Liver (tissue), 9 donors: ENCODE measurements around the gene GTF2F2. TPM values are rescaled to one million over a fixed set of nuclear protein-coding genes. Genes with fewer than 3 reads are reported as not detected.

Experiments
- DNase-seq: peaks from one replicate; pipeline ENCODE4 v3.0.0-alpha.2; 2017; ENCODE audit warnings: low spot score
- H3K27ac ChIP-seq, 2 donors: one replicate each; pipeline ENCODE4 v1.7.0; 2013; ENCODE audit warnings: inconsistent platforms in 2 of 2, low read length in 2 of 2, control low read depth in 1 of 2, low read depth in 1 of 2, mild to moderate bottlenecking in 1 of 2
- H3K27me3 ChIP-seq, 4 donors: one replicate each; pipeline versions ENCODE4 v1.6.1 to v1.7.0; 2013; ENCODE audit warnings: low read length in 3 of 4, inconsistent platforms in 1 of 4, mild to moderate bottlenecking in 1 of 4, moderate library complexity in 1 of 4; ENCODE audit not compliant: control insufficient read depth in 4 of 4, insufficient read depth in 4 of 4
- H3K36me3 ChIP-seq, 4 donors: one replicate each; pipeline versions ENCODE4 v1.6.1 to v1.7.0; 2013; ENCODE audit warnings: low read length in 3 of 4, mild to moderate bottlenecking in 3 of 4, low read depth in 1 of 4, moderate library complexity in 1 of 4; ENCODE audit not compliant: control insufficient read depth in 4 of 4, insufficient read depth in 3 of 4
- H3K4me1 ChIP-seq, 4 donors: one replicate each; pipeline versions ENCODE4 v1.6.1 to v1.7.0; 2013; ENCODE audit warnings: low read length in 3 of 4, mild to moderate bottlenecking in 3 of 4, moderate library complexity in 1 of 4; ENCODE audit not compliant: control insufficient read depth in 4 of 4, insufficient read depth in 4 of 4
- H3K4me3 ChIP-seq, 3 donors: one replicate each; pipeline versions ENCODE4 v1.6.1 to v1.7.0; 2013; ENCODE audit warnings: low read length in 3 of 3, control low read depth in 1 of 3, low read depth in 1 of 3, mild to moderate bottlenecking in 1 of 3
- H3K9ac ChIP-seq, 2 donors: one replicate each; pipeline ENCODE4 v1.7.0; 2013; ENCODE audit warnings: low read length in 2 of 2, mild to moderate bottlenecking in 2 of 2, moderate library complexity in 2 of 2, control low read depth in 1 of 2, low read depth in 1 of 2
- H3K9me3 ChIP-seq, 4 donors: one replicate each; pipeline versions ENCODE4 v1.6.1 to v1.7.0; 2013; ENCODE audit warnings: low read length in 3 of 4; ENCODE audit not compliant: control insufficient read depth in 4 of 4
- ATF3 ChIP-seq: IDR thresholded peaks from 2 replicates; pipeline ENCODE4 v1.6.1; 2016; ENCODE audit warnings: antibody characterized with exemption
- CTCF ChIP-seq: fragments of 150-350 bp; IDR thresholded peaks from 2 replicates; pipeline ENCODE4 v1.5.1; 2017; ENCODE audit warnings: improper control_type of control experiment, low read depth, low read length; ENCODE audit not compliant: missing input control
- EGR1 ChIP-seq, 2 donors: IDR thresholded peaks; 2 replicates each; pipeline ENCODE4 v1.6.1; 2016 to 2018; ENCODE audit warnings: antibody characterized with exemption in 2 of 2, low read depth in 2 of 2
- FOXA1 ChIP-seq: IDR thresholded peaks from 2 replicates; pipeline ENCODE4 v1.6.1; 2016; ENCODE audit warnings: antibody characterized with exemption
- FOXA2 ChIP-seq: IDR thresholded peaks from 2 replicates; pipeline ENCODE4 v1.6.1; 2016; ENCODE audit warnings: antibody characterized with exemption
- GABPA ChIP-seq, 2 donors: IDR thresholded peaks in 1 of 2; conservative IDR thresholded peaks in 1 of 2; 2 replicates each; pipeline ENCODE4 v1.6.1; 2016; ENCODE audit warnings: antibody characterized with exemption in 2 of 2, mild to moderate bottlenecking in 1 of 2, moderate library complexity in 1 of 2
- HNF4A ChIP-seq, 2 donors: conservative IDR thresholded peaks; 2 replicates each; pipeline ENCODE4 v1.6.1; 2016; ENCODE audit warnings: antibody characterized with exemption in 2 of 2, mild to moderate bottlenecking in 2 of 2
- MAX ChIP-seq: IDR thresholded peaks from 2 replicates; pipeline ENCODE4 v1.6.1; 2016; ENCODE audit warnings: antibody characterized with exemption
- NR2F2 ChIP-seq: IDR thresholded peaks from 2 replicates; pipeline ENCODE4 v1.6.1; 2016; ENCODE audit warnings: antibody characterized with exemption
- RAD21 ChIP-seq, 2 donors: IDR thresholded peaks; 2 replicates each; pipeline ENCODE4 v1.6.1; 2016; ENCODE audit warnings: antibody characterized with exemption in 2 of 2, mild to moderate bottlenecking in 2 of 2
- REST ChIP-seq: IDR thresholded peaks from 2 replicates; pipeline ENCODE4 v1.6.1; 2016; ENCODE audit warnings: antibody characterized with exemption, mild to moderate bottlenecking
- SP1 ChIP-seq: IDR thresholded peaks from 2 replicates; pipeline ENCODE4 v1.6.1; 2018; ENCODE audit warnings: antibody characterized with exemption, mild to moderate bottlenecking
- YY1 ChIP-seq: IDR thresholded peaks from 2 replicates; pipeline ENCODE4 v1.6.1; 2016; ENCODE audit warnings: antibody characterized with exemption, mild to moderate bottlenecking
- ZBTB33 ChIP-seq: IDR thresholded peaks from 2 replicates; pipeline ENCODE4 v1.6.1; 2016; ENCODE audit warnings: antibody characterized with exemption
- WGBS: extraction: QIAGEN DNeasy Blood & Tissue Kit; methylation state at CpG from one replicate; pipeline ENCODE4 v1.1.7; 2013; 5-methylcytosine and 5-hydroxymethylcytosine counted together
- polyA plus RNA-seq, 2 donors: library from polyadenylated mRNA; stranded (reverse) in 1 of 2; unstranded in 1 of 2; fragments of 200-250 nt in 1 of 2; fragments of >200 nt in 1 of 2; fragmentation: Nextera tagmentation in 1 of 2; extraction: Ambion mirVana in 1 of 2; gene quantifications; one replicate each; pipeline versions ENCODE4 v1.2.1 to v1.2.3, GENCODE V29; 2013 to 2015
- total RNA-seq, 2 donors: library from RNA; depleted of rRNA; stranded (reverse); fragments of >200 nt; gene quantifications; one replicate each; pipeline ENCODE4 v1.2.3, GENCODE V29; 2014
- donor health status: healthy.
- donor health status: healthy.
- donor health status: healthy.
- donor health status: healthy.
- donor health status: healthy.

Gene GTF2F2
- total and polyA plus RNA-seq, 4 donors, result 6.0 to 8.5 (median 7.3) TPM

GRCh38 chr13:45108716-45109101 is 11.6 kb upstream of the GTF2F2 start:
- Histone ChIP-seq H3K9me3 (no peaks in the 10 kb centered on the region), H3K27me3 (no peaks in the 10 kb centered on the region), H3K36me3 (no peaks in the 10 kb centered on the region), H3K27ac (no peak overlapping the region), H3K9ac (no peak overlapping the region), H3K4me3 (no peak overlapping the region), H3K4me1 (peaks cover 0 to 2% (median under 1%) of the 10 kb centered on the region in 4 donors)
- WGBS, result 51% methylated on average over 11 of the region's 11 CpGs
- TF ChIP-seq HNF4A (conservative IDR thresholded peaks at IDR 0.05), result no peak
- no peak for TF ChIP-seq MAX
- TF ChIP-seq YY1, result no peak
- TF ChIP-seq EGR1 (IDR thresholded peaks at IDR 0.05; ENCODE audit: low read depth in 2 of 2), result no peak
- TF ChIP-seq NR2F2, result no peak
- no peak for TF ChIP-seq ZBTB33
- TF ChIP-seq FOXA2, result no peak
- DNase-seq, result no peak

- Histone ChIP-seq H3K9me3 (no peaks in the 10 kb centered on the region), H3K4me3 (no peak overlapping the region), H3K27ac (no peak overlapping the region), H3K27me3 (no peaks in the 10 kb centered on the region), H3K4me1 (peaks cover 0 to 2% (median under 1%) of the 10 kb centered on the region in 4 donors), H3K9ac (no peak overlapping the region), H3K36me3 (no peaks in the 10 kb centered on the region)
- 89% methylated on average over 5 of the region's 5 CpGs for WGBS
- TF ChIP-seq YY1 (no peak), FOXA1 (no peak), REST (no peak), FOXA2 (no peak), MAX (no peak), ZBTB33 (no peak), ATF3 (no peak), CTCF (no peak), GABPA (IDR thresholded peaks at IDR 0.05 in 1 of 2, conservative IDR thresholded peaks at IDR 0.05 in 1 of 2) (no peak), SP1 (no peak), HNF4A (conservative IDR thresholded peaks at IDR 0.05) (no peak), RAD21 (IDR thresholded peaks at IDR 0.05) (no peak)
- DNase-seq, result no peak
These were observed 11.1 kb upstream of the GTF2F2 start for GRCh38 chr13:45109102-45109720.
